SK-N-SH treated with all-trans-retinoic acid at 6 μM for 48 hours (cell line): Measurements from ENCODE around the gene FNDC1.

Source experiments
- ATAC-seq: fragments of 200-7000 bp; cut with Tn5 transposase; 3 replicates; pipeline ENCODE4 v1.9.1; 2020; ENCODE audit warnings: mild to moderate bottlenecking, moderate library complexity
- PATZ1 ChIP-seq: fragments of 250-450 bp; sonication (Bioruptor Pico); IDR thresholded peaks from 2 replicates; pipeline ENCODE4 v1.8.0; 2020; ENCODE audit warnings: mild to moderate bottlenecking, moderate library complexity, borderline replicate concordance
- POU6F1 ChIP-seq: fragments of 250-450 bp; sonication (Bioruptor Pico); IDR thresholded peaks from 2 replicates; pipeline ENCODE4 v1.8.0; 2021; ENCODE audit warnings: low read depth, mild to moderate bottlenecking, moderate library complexity, borderline replicate concordance
- PPARA ChIP-seq: fragments of 250-450 bp; sonication (Bioruptor Pico); IDR thresholded peaks from 2 replicates; pipeline ENCODE4 v1.5.0; 2020; ENCODE audit warnings: mild to moderate bottlenecking, borderline replicate concordance
- SNAI2 ChIP-seq: fragments of 250-450 bp; sonication (Bioruptor Pico); IDR thresholded peaks from 2 replicates; pipeline ENCODE4 v1.5.0; 2020; ENCODE audit warnings: mild to moderate bottlenecking, moderate library complexity
- TCF4 ChIP-seq: fragments of 250-450 bp; sonication (Bioruptor Pico); IDR thresholded peaks from 2 replicates; pipeline ENCODE4 v1.8.0; 2021; ENCODE audit warnings: mild to moderate bottlenecking, moderate library complexity, borderline replicate concordance
- TOX ChIP-seq: fragments of 250-450 bp; sonication (Bioruptor Pico); IDR thresholded peaks from 2 replicates; pipeline ENCODE4 v1.8.0; 2021; ENCODE audit warnings: mild to moderate bottlenecking, moderate library complexity, borderline replicate concordance
- TSHZ2 ChIP-seq: fragments of 250-450 bp; sonication (Bioruptor Pico); IDR thresholded peaks from 2 replicates; pipeline ENCODE4 v1.5.0; 2020; ENCODE audit warnings: mild to moderate bottlenecking, moderate library complexity
- ZFP3 ChIP-seq: fragments of 250-450 bp; sonication (Bioruptor Pico); IDR thresholded peaks from 2 replicates; pipeline ENCODE4 v1.5.0; 2020; ENCODE audit warnings: mild to moderate bottlenecking, moderate library complexity
- ZNF565 ChIP-seq: fragments of 450-650 bp; formaldehyde crosslinking; conservative IDR thresholded peaks from 2 replicates; pipeline ENCODE4 v1.5.0; 2020; ENCODE audit warnings: low read depth, mild to moderate bottlenecking, moderate library complexity
- ZNF70 ChIP-seq: fragments of 450-650 bp; formaldehyde crosslinking; IDR thresholded peaks from 2 replicates; pipeline ENCODE4 v1.5.0; 2020; ENCODE audit warnings: mild to moderate bottlenecking, moderate library complexity
- TF ChIP-seq, protein P1 (sequence below): fragments of 250-450 bp; sonication (Bioruptor Pico); IDR thresholded peaks from 2 replicates; pipeline ENCODE4 v1.5.1; 2020; ENCODE audit warnings: low read depth, mild to moderate bottlenecking, moderate library complexity

The FNDC1 gene

DNA sequence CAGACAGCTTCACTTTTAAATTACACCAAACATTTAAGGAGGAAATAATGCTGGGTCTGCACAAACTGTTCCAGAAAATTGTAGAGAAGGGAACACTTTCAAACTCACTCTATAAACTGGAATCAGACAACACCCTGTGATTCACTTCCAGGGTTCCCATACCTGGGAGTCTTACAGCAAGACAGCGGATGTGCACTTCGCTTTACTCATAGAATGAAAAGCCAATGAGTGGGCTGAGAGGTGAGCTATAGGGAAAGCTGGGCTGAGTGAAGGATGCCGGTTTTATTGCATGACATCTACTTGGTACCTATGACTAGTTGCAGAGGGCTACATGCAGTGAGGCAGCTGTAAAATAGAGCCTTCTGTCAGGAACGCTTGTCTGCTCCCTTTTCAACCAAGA lies 152.1 kb downstream of the FNDC1 start:
- ATAC-seq = no peak
- no peak for TF ChIP-seq TOX (CRISPR knock-in tag)
- no peak for TF ChIP-seq PATZ1 (CRISPR knock-in tag)
- no peak for TF ChIP-seq PPARA
- TF ChIP-seq, protein P1, sequence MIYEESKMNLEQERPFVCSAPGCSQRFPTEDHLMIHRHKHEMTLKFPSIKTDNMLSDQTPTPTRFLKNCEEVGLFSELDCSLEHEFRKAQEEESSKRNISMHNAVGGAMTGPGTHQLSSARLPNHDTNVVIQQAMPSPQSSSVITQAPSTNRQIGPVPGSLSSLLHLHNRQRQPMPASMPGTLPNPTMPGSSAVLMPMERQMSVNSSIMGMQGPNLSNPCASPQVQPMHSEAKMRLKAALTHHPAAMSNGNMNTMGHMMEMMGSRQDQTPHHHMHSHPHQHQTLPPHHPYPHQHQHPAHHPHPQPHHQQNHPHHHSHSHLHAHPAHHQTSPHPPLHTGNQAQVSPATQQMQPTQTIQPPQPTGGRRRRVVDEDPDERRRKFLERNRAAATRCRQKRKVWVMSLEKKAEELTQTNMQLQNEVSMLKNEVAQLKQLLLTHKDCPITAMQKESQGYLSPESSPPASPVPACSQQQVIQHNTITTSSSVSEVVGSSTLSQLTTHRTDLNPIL (CRISPR knock-in tag) = no peak
- TF ChIP-seq POU6F1 (CRISPR knock-in tag) = no peak
- no peak for TF ChIP-seq ZNF565 (CRISPR knock-in tag)
- no peak for TF ChIP-seq TSHZ2 (CRISPR knock-in tag)
- no peak for TF ChIP-seq ZNF70
- TF ChIP-seq TCF4 (CRISPR knock-in tag) = no peak
- TF ChIP-seq ZFP3 (CRISPR knock-in tag) = no peak
- no peak for TF ChIP-seq SNAI2 (CRISPR knock-in tag)
